Breast epithelium (tissue), 4 donors: Measurements from ENCODE around the gene ENPP5. TPM values are rescaled to one million over a fixed set of nuclear protein-coding genes. Genes with fewer than 3 reads are reported as not detected.

Experiments
- DNase-seq, 2 donors: peaks; one replicate each; pipeline ENCODE4 v3.0.0-alpha.2; 2019; ENCODE audit warnings: low spot score in 2 of 2
- H3K27ac ChIP-seq, 2 donors: fragments of 200-600 bp; sonication (generic) in 1 of 2; one replicate each; pipeline ENCODE4 v1.5.1; 2016 to 2019; ENCODE audit warnings: mild to moderate bottlenecking in 1 of 2
- H3K27me3 ChIP-seq, 2 donors: fragments of 200-600 bp; sonication (generic) in 1 of 2; one replicate each; pipeline versions ENCODE4 v1.5.1 to v1.6.0; 2017 to 2019; ENCODE audit warnings: control low read depth in 1 of 2, mild to moderate bottlenecking in 1 of 2
- H3K36me3 ChIP-seq: fragments of 200-600 bp; one replicate; pipeline ENCODE4 v1.5.1; 2019
- H3K4me1 ChIP-seq, 2 donors: fragments of 200-600 bp; sonication (generic); one replicate each; pipeline ENCODE4 v1.5.1; 2016 to 2019; ENCODE audit warnings: control low read depth in 1 of 2
- H3K4me3 ChIP-seq, 3 donors: fragments of 200-600 bp; sonication (generic); 1 replicate in 2 of 3; 2 replicates in 1 of 3; pipeline ENCODE4 v1.5.1; 2016 to 2019; ENCODE audit warnings: mild to moderate bottlenecking in 3 of 3, moderate library complexity in 2 of 3
- H3K9me3 ChIP-seq, 2 donors: fragments of 200-600 bp; sonication (generic) in 1 of 2; one replicate each; pipeline ENCODE4 v1.5.1; 2016 to 2019; ENCODE audit warnings: control low read depth in 1 of 2
- CTCF ChIP-seq, 3 donors: fragments of 450-650 bp; IDR thresholded peaks; one replicate each; pipeline ENCODE4 v1.5.1; 2016 to 2017; ENCODE audit warnings: antibody characterized with exemption in 3 of 3, mild to moderate bottlenecking in 3 of 3, moderate library complexity in 3 of 3
- POLR2A ChIP-seq: fragments of 450-650 bp; IDR thresholded peaks from one replicate; pipeline ENCODE4 v1.6.1; 2016; ENCODE audit warnings: antibody characterized with exemption, mild to moderate bottlenecking, moderate library complexity
- POLR2AphosphoS5 ChIP-seq, 3 donors: sonication (generic); formaldehyde crosslinking; IDR thresholded peaks; one replicate each; pipeline ENCODE4 v1.6.1; 2017; ENCODE audit warnings: antibody characterized with exemption in 3 of 3
- intact Hi-C: fragments of 100-400 bp; cut with DNase I; formaldehyde crosslinking; loops from one replicate; pipeline ENCODE4 v1.15.1; 2023; ENCODE audit warnings: low total_unique reads
- total RNA-seq, 3 donors: library from RNA; depleted of rRNA; stranded (reverse); fragments of >200 nt; gene quantifications; one replicate each; pipeline ENCODE4 v1.1.0, GENCODE V29; 2016

The ENPP5 gene
- total RNA-seq, 3 donors from 2014 or later, result 2.2 to 28.1 (median 13.8) TPM

- Histone ChIP-seq H3K4me3 (no peak overlapping the region), H3K9me3 (no peaks in the 10 kb centered on the region), H3K36me3 (no peaks in the 10 kb centered on the region), H3K4me1 (no peaks in the 10 kb centered on the region), H3K27me3 (no peaks in the 10 kb centered on the region), H3K27ac (no peak overlapping the region)
- no peak for TF ChIP-seq POLR2AphosphoS5 (IDR thresholded peaks at IDR 0.05)
- no peak for TF ChIP-seq CTCF (IDR thresholded peaks at IDR 0.05)
- TF ChIP-seq POLR2A, result no peak
- DNase-seq, result no peak
- intact Hi-C loops, result no loop called here
These were observed 36.4 kb upstream of the ENPP5 start for GRCh38 chr6:46207174-46207573.

GRCh38 chr6:46204880-46205650 lies 34.3 kb upstream of the ENPP5 start:
- no peak overlapping the region for H3K4me3 ChIP-seq
- intact Hi-C loops, result no loop called here
- H3K27me3 ChIP-seq, result no peaks in the 10 kb centered on the region
- DNase-seq, result no peak
- H3K36me3 ChIP-seq, result no peaks in the 10 kb centered on the region
- no peaks in the 10 kb centered on the region for H3K4me1 ChIP-seq
- no peaks in the 10 kb centered on the region for H3K9me3 ChIP-seq
- TF ChIP-seq CTCF (IDR thresholded peaks at IDR 0.05) (no peak), POLR2AphosphoS5 (IDR thresholded peaks at IDR 0.05) (no peak), POLR2A (no peak)
- H3K27ac ChIP-seq, result no peak overlapping the region

GRCh38 chr6:46203391-46204177 lies 32.8 kb upstream of the ENPP5 start:
- Histone ChIP-seq H3K9me3 (no peaks in the 10 kb centered on the region), H3K27me3 (no peaks in the 10 kb centered on the region), H3K27ac (no peak overlapping the region), H3K36me3 (no peaks in the 10 kb centered on the region), H3K4me1 (no peaks in the 10 kb centered on the region), H3K4me3 (no peak overlapping the region)
- no peak for DNase-seq
- intact Hi-C loops, result no loop called here
- no peak for TF ChIP-seq POLR2AphosphoS5 (IDR thresholded peaks at IDR 0.05)
- TF ChIP-seq CTCF (IDR thresholded peaks at IDR 0.05), result no peak
- TF ChIP-seq POLR2A, result no peak

GRCh38 chr6:46201702-46202101 lies 30.9 kb upstream of the ENPP5 start:
- Histone ChIP-seq H3K36me3 (no peaks in the 10 kb centered on the region), H3K27ac (no peak overlapping the region), H3K4me3 (no peak overlapping the region), H3K9me3 (no peaks in the 10 kb centered on the region), H3K4me1 (no peaks in the 10 kb centered on the region), H3K27me3 (no peaks in the 10 kb centered on the region)
- intact Hi-C loops, result no loop called here
- DNase-seq, result no peak
- TF ChIP-seq CTCF (IDR thresholded peaks at IDR 0.05) (no peak), POLR2A (no peak), POLR2AphosphoS5 (IDR thresholded peaks at IDR 0.05) (no peak)

DNA sequence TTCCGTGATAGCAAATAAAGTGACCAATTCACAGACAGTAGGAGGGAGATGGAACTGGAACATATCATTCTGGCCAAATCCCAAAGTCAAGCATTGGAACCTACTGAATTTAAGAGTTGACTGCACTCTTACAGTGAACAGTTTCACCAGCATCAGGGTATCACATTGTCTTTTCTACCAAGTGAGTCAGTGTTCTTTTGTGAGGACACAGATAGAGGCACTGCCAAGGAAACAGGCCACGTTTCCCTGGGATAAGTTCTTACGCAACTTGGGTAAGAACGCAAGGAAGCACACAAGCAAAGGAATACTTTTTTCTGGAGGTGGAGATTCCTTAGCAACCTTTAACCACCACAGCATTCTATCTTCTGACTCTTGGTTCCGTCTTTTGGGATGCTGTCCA lies 28.6 kb upstream of the ENPP5 start:
- intact Hi-C loops, result no loop called here
- TF ChIP-seq POLR2A, result no peak
- no peak for TF ChIP-seq POLR2AphosphoS5 (IDR thresholded peaks at IDR 0.05)
- TF ChIP-seq CTCF (IDR thresholded peaks at IDR 0.05), result no peak
- H3K4me1 ChIP-seq, result no peaks in the 10 kb centered on the region
- no peaks in the 10 kb centered on the region for H3K27me3 ChIP-seq
- no peaks in the 10 kb centered on the region for H3K9me3 ChIP-seq
- DNase-seq, result no peak
- no peak overlapping the region for H3K27ac ChIP-seq
- H3K36me3 ChIP-seq, result no peaks in the 10 kb centered on the region
- H3K4me3 ChIP-seq, result no peak overlapping the region
